WERI-Rb-1 (cell line): ENCODE results near the gene TYSND1.

Experiments
- DNase-seq: peaks from one replicate; pipeline ENCODE4 v3.0.0-alpha.2; 2020
- H3K27ac ChIP-seq: fragments of 250-450 bp; sonication (Bioruptor Pico); 2 replicates; pipeline ENCODE4 v1.5.1; 2020; ENCODE audit warnings: mild to moderate bottlenecking, moderate library complexity
- H3K27me3 ChIP-seq: fragments of 250-450 bp; sonication (Bioruptor Pico); 2 replicates; pipeline ENCODE4 v1.5.1; 2021; ENCODE audit warnings: mild to moderate bottlenecking, low read depth, moderate library complexity; ENCODE audit not compliant: insufficient read depth, severe bottlenecking
- H3K36me3 ChIP-seq: fragments of 250-450 bp; sonication (Bioruptor Pico); 2 replicates; pipeline ENCODE4 v1.5.1; 2020; ENCODE audit warnings: mild to moderate bottlenecking, moderate library complexity
- H3K4me3 ChIP-seq: 2 replicates; pipeline ENCODE4 v1.5.1; 2011; ENCODE audit warnings: low read depth, mild to moderate bottlenecking, control low read depth, low read length
- H3K9me3 ChIP-seq: fragments of 250-450 bp; sonication (Bioruptor Pico); 2 replicates; pipeline ENCODE4 v1.5.1; 2021; ENCODE audit warnings: mild to moderate bottlenecking, moderate library complexity; ENCODE audit not compliant: severe bottlenecking
- CTCF ChIP-seq: IDR thresholded peaks from 2 replicates; pipeline ENCODE4 v1.5.1; 2011; ENCODE audit warnings: low read depth, mild to moderate bottlenecking, control low read depth, inconsistent platforms, low read length

The TYSND1 gene

GRCh38 chr10:70135684-70136083 is 10.8 kb downstream of the TYSND1 start:
- no peaks in the 10 kb centered on the region for H3K9me3 ChIP-seq
- no peak overlapping the region for H3K27ac ChIP-seq
- no peaks in the 10 kb centered on the region for H3K36me3 ChIP-seq
- no peak for DNase-seq
- no peaks in the 10 kb centered on the region for H3K27me3 ChIP-seq
- no peak overlapping the region for H3K4me3 ChIP-seq
- no peak for TF ChIP-seq CTCF

DNA sequence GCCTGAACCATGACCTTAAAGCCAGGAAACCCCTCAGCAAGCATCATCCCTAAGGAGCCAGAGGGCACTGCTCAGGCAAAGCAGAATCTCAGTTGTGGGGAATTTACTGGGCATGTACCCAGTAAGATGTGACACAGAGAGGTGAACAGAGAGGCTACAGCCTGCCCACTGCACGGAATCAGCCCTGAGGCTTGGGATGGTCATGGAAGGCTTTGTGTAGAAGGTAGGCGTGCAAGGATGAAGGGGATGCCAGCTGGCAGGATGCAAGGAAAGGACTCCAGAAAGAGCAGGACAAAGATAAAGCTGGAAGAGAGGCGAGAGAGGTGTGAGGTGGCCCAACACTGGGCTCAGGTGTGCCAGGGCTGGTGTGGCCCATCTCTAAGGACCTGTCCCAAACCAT is 11.5 kb downstream of the TYSND1 start:
- H3K27me3 ChIP-seq: no peaks in the 10 kb centered on the region
- no peak overlapping the region for H3K27ac ChIP-seq
- no peak for TF ChIP-seq CTCF
- no peak overlapping the region for H3K4me3 ChIP-seq
- no peaks in the 10 kb centered on the region for H3K9me3 ChIP-seq
- DNase-seq: no peak
- H3K36me3 ChIP-seq: no peaks in the 10 kb centered on the region

DNA sequence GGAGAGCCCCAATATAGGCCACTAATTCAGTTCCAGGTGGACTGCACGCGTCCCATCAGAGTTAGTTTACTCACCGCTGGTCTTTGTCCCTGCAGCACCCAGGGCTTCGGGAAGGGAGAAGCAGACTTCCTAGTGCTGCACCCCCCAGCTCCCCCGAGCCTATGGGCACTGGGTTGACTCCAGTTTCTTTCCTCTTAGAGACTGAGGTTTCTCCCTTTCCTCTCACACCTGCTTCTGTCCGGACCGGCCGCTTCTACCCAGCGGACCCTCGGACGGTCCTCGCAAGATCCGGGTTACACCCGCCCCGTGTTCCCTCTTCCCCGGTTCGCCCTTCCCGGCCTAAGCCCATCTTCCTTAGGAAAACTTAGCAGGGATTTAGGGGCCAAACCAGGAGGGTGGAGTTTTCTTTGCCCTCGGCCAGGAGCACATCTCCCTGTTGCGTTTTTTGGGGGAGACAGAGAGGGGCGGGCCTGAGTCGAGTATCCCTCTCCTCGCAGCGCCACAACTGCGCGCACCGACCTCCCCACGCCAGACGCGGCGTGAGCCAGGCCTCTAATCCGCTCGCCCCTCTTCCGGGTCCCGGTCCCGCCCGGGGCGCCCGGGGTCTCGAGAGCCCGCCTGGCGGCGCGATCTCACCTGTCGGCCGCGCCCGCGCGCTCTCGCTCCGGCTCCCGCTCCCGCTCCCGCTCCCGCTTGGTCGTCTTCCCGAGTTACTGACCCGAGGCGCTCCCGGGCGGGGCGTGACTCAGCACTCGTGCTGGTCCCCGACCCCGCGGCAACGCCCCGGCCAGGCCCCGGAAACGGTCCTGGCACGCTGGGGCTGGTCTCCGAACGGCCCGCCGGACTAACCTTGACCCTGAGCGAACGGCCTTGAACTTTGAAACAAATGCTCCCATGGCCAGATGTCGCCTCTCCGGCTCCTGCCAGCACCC is 14.1 kb downstream of the TYSND1 start, which contains the start of gene AIFM2:
TSS of gene AIFM2 (minus strand) at position 728 of the 932 bp plus-strand sequence. CDS start 8,741 bp downstream, outside the sequence.
- H3K4me3 ChIP-seq: peak within 1 kb of the TSS; percentile 81
- no peaks in the 10 kb centered on the region for H3K9me3 ChIP-seq
- no peaks in the 10 kb centered on the region; the same call in 1 of the 2 replicates for H3K36me3 ChIP-seq
- H3K27me3 ChIP-seq: no peaks in the 10 kb centered on the region
- TF ChIP-seq CTCF: 0 out of 2 replicates have a peak, but pooled peaks have one; percentile 24
- H3K27ac ChIP-seq: peak within 1 kb of the TSS; percentile 63
- peak; percentile 74 for DNase-seq

DNA sequence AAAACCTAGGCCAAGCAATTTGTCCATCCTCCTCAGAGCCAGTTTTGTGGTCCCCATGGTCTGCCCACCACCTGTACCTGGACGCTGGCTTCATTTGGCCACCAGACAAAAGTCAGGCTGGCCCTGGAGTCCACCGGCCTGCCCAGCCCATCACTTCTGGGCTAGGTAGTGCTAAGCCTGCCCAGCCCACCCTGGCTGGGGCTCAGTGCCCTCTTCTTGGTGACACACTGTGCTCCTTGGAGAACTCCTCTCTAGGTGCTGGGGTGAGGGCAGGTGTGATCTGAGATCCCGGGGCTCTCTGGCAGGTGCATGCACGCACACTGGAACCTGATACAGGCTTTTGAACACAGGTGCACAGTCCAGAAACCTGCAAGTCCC is 15.0 kb downstream of the TYSND1 start:
- TF ChIP-seq CTCF: no peak
- no peak for DNase-seq
- Histone ChIP-seq H3K9me3 (no peaks in the 10 kb centered on the region), H3K27me3 (no peaks in the 10 kb centered on the region), H3K4me3 (peak overlapping the region; percentile 81; the same call in 1 of the 2 replicates), H3K36me3 (no peaks in the 10 kb centered on the region; the same call in 1 of the 2 replicates), H3K27ac (no peak overlapping the region)

- Histone ChIP-seq H3K36me3 (no peaks in the 10 kb centered on the region; the same call in 1 of the 2 replicates), H3K27ac (no peak overlapping the region), H3K4me3 (no peak overlapping the region), H3K27me3 (no peaks in the 10 kb centered on the region), H3K9me3 (no peaks in the 10 kb centered on the region)
- no peak for DNase-seq
- TF ChIP-seq CTCF: no peak
Measured at GRCh38 chr10:70130878-70131559, 15.5 kb downstream of the TYSND1 start.
